SK-N-MC (cell line): Measurements from ENCODE around the gene MYO9A.

Experiments
- FOXP2 ChIP-seq: optimal IDR thresholded peaks from 2 replicates; pipeline ENCODE3; 2011; ENCODE audit warnings: mild to moderate bottlenecking, moderate library complexity; ENCODE audit not compliant: insufficient read depth; ENCODE audit errors: extremely low read length, control extremely low read depth
- POLR2AphosphoS5 ChIP-seq: IDR thresholded peaks from 2 replicates; pipeline ENCODE4 v1.6.1; 2012; ENCODE audit warnings: mild to moderate bottlenecking, low read depth, low read length, borderline replicate concordance

DNA sequence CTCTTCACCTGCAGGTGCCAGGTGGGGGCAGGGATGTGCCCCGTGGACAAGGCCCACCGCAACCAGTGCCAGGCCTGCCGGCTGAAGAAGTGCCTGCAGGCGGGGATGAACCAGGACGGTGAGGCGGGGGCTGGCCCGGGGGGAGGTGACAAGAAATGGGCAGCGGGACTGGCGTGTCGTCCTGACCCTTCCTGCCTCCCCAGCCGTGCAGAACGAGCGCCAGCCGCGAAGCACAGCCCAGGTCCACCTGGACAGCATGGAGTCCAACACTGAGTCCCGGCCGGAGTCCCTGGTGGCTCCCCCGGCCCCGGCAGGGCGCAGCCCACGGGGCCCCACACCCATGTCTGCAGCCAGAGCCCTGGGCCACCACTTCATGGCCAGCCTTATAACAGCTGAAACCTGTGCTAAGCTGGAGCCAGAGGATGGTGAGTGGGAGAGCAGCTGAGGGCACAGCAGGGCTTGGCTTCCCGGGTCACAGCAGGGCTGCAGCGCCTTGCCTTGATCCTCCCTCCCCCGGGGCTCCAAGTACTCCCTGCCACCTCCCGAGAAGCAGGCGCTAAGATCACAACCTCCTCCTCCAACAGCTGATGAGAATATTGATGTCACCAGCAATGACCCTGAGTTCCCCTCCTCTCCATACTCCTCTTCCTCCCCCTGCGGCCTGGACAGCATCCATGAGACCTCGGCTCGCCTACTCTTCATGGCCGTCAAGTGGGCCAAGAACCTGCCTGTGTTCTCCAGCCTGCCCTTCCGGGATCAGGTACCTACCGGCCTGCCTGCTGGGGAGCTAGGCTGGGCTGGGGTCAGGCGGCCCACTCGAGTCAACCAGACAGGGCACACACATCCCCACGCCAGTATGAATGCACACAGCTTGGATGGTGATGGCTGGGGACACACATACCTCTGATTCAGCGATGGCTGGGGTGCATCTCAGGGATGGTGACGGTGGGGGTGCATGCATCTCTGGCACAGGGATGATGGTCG lies 305.9 kb downstream of the MYO9A start:
- TF ChIP-seq POLR2AphosphoS5 (no peak), FOXP2 (no peak)
